ENCODE data around the gene NOSIP. TPM values are rescaled to one million over a fixed set of nuclear protein-coding genes. Genes with fewer than 3 reads are reported as not detected.
"Not testable (repeated sequence)": the region's sequence is repeated elsewhere in the genome, so short reads cannot be mapped to it uniquely, and the experiment has no call there.

Gene NOSIP, protein sequence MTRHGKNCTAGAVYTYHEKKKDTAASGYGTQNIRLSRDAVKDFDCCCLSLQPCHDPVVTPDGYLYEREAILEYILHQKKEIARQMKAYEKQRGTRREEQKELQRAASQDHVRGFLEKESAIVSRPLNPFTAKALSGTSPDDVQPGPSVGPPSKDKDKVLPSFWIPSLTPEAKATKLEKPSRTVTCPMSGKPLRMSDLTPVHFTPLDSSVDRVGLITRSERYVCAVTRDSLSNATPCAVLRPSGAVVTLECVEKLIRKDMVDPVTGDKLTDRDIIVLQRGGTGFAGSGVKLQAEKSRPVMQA
- 10 to 100 TPM; 70.6 to 75.2 TPM for total RNA-seq

DNA sequence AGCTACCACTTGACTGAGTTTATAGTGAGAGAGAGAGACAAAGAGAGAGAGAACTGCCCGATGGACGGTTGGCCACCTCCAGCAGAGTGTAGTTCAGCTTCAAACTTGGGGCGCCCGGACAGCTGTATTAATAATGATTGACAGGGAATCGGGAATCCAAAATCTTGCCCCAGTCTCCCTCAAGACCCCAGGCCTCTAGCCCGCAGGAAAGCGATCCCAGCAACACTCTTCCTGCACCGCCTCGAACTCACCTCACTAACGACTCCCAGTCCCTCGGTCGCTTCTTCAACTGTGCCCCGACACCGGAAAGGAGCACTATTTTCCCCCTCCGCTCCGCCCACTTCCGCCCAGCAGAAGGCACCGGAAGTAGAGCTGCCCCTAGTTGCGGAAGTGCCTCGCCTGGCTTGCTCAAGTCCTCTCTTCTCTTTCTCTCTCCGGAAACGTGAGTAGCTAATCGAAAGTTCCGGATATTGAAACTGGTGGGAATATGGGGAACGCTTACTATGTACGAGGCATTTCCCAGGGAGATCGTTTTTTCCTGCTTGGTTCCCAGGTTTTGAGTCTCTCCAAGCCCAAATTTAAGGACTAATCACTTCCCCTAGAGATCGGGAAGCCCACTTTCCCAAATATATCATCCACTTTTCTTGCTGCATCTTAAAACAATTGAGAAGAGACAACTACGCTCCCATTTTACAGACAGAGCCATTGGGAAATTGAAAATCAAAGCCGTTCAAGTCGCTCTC, at the start of gene NOSIP:
Gene NOSIP (minus strand): TSS at position 293 of the 743 bp plus-strand sequence. CDS start 19,865 bp downstream, outside the sequence.
- Mint-ChIP-seq H3K27ac (peak within 1 kb of the TSS; percentile 81 to 95), H3K36me3 (no peaks in the 10 kb centered on the region), H3K4me3 (peak within 1 kb of the TSS; percentile 92), H3K9me3 (no peaks in the 10 kb centered on the region), H3K4me1 (ENCODE audit: low read depth in 2 of 2) (peaks cover 25 to 26% of the 10 kb centered on the region in 2 donors), H3K27me3 (no peaks in the 10 kb centered on the region)
- peak; percentile 98 for DNase-seq (ENCODE audit: low spot score)
- ATAC-seq = peak; percentile 99 to 100

DNA sequence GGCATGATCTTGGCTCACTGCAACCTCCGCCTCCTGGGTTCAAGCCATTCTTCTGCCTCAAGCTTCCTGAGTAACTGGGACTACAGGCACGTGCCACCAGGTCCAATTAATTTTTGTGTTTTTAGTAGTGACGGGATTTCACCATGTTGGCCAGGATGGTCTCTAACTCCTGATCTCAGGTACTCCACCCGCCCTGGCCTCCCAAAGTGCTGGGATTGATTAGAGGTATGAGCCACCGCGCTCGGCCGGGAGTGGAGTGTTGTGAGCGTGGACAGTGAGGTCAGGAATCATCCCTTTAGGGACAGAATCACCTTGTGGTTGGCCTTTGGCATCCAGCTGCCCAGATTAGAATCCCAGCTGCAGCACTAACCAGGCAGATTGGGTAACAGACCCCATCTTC, 49.3 kb upstream of the NOSIP start:
- no peaks in the 10 kb centered on the region for H3K27me3 Mint-ChIP-seq
- no peaks in the 10 kb centered on the region for H3K36me3 Mint-ChIP-seq
- H3K4me3 Mint-ChIP-seq = no peak overlapping the region
- no peaks in the 10 kb centered on the region for H3K9me3 Mint-ChIP-seq
- no peak for ATAC-seq
- H3K27ac Mint-ChIP-seq = no peak overlapping the region
- H3K4me1 Mint-ChIP-seq (ENCODE audit: low read depth in 2 of 2) = no peaks in the 10 kb centered on the region
- no peak for DNase-seq (ENCODE audit: low spot score)

DNA sequence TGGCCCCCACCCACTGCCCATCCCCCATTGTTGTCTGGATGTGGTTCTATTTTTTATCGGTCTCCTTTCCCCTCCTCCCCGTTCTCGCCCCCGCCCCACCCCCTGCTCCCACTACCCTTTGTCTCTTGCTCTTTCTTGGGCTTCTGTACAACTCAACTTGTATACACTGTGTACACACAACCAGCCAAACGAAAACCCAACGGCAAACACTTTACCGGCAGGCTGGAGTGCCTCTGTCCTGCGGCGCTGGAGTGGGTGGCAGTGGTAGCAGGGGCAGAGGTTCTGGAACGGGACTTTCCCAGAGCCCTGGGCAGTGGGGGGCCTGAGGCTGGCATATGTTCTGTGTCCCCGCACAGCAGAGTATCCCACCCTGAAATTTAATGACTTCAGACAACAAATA, 45.9 kb upstream of the NOSIP start:
- Mint-ChIP-seq H3K36me3 (no peaks in the 10 kb centered on the region), H3K4me3 (no peak overlapping the region), H3K9me3 (no peaks in the 10 kb centered on the region), H3K4me1 (ENCODE audit: low read depth in 2 of 2) (no peaks in the 10 kb centered on the region), H3K27me3 (no peaks in the 10 kb centered on the region), H3K27ac (no peak overlapping the region)
- no peak for DNase-seq (ENCODE audit: low spot score)
- no peak for ATAC-seq

DNA sequence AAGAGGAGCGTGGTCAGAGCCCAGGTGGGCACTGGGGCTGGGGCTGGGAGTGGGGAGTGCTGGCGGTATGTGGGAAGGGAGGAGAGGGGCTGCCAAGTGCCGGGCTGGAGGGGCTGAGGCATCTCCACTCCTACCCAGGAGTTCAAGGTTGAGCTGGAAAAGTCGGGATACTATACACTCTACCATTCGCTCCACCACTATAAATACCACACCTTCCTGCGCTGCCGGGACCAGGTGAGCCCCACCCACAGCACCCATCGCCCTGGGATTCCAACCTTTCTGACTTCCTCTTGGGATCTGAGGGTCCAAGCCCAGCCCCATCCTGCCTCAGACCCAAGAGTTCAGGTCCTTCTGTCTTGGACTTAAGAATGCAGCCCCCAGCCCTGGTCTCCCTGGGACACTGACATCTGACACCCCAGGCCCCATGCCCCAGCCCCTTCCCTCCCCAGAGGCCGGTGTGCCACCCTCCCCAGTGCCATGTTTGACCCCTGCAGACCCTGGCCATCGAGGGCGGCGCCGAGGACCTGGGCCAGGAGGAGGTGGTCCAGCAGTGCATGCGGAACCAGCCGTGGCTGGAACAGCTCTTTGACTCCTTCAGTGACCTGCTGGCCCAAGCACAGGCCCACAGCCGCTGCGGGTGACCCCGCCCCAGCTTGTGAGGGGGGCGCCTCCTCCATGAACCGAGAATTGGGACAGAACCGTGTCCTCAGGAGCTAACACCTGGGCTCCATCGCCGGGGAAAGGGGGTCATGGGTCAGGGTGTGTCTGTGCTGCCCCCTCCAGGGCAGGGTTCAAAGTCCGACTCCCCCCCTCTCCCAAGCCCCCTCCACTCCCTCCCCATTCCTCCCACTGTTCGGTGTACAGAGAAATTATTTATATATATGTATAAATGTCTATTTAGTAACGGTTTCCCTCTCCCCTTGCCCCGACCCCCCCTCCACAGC, 44.9 kb upstream of the NOSIP start:
- Mint-ChIP-seq H3K9me3 (no peaks in the 10 kb centered on the region), H3K4me3 (no peak overlapping the region), H3K36me3 (no peaks in the 10 kb centered on the region), H3K27ac (no peak overlapping the region), H3K4me1 (ENCODE audit: low read depth in 2 of 2) (no peaks in the 10 kb centered on the region), H3K27me3 (no peaks in the 10 kb centered on the region)
- DNase-seq (ENCODE audit: low spot score) = no peak
- peak in 1 of 2 donors; percentile 31 for ATAC-seq

DNA sequence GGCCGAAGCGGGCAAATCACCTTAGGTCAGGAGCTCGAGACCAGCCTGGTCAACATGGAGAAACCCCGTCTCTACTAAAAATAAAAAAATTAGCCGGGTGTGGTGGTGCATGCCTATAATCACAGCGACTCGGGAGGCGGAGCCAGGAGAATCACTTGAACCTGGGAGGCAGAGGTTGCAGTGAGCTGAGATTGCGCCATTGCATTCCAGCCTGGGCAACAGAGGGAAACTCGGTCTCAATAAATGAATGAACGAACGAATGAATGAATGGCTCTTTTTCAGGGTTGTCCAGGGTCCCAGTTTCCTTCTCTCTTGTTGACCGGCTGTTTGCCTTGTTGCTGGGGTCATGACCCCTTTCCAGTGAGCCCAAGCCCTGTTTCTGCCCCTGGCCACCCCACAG, 37.5 kb upstream of the NOSIP start:
- H3K36me3 Mint-ChIP-seq; H3K27me3 Mint-ChIP-seq; ATAC-seq; DNase-seq (ENCODE audit: low spot score); H3K4me3 Mint-ChIP-seq; H3K9me3 Mint-ChIP-seq: not testable (repeated sequence)
- peak overlapping the region; percentile 19 to 28 for H3K27ac Mint-ChIP-seq
- H3K4me1 Mint-ChIP-seq (ENCODE audit: low read depth in 2 of 2) = peaks cover 20 to 21% of the 10 kb centered on the region in 2 donors

DNA sequence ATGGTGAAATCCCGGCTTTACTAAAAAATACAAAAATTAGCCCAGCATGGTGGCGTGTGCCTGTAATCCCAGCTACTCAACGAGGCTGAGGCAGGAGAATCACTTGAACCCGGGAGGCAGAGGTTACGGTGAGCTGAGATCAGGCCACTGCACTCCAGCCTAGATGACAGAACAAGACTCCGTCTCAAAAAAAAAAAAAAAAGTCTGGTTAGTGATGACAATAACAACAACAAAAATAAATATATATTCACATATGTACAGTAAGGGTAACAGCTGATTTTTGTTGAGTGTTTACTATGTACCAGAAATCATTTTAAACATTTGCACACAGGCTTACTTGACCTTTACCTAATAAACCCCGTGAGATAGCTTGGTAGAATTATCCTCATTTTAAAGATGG, 36.6 kb upstream of the NOSIP start:
- H3K27ac Mint-ChIP-seq = no peak overlapping the region
- no peak overlapping the region for H3K4me3 Mint-ChIP-seq
- ATAC-seq = no peak
- no peaks in the 10 kb centered on the region for H3K9me3 Mint-ChIP-seq
- peaks cover 20 to 26% of the 10 kb centered on the region in 2 donors for H3K4me1 Mint-ChIP-seq (ENCODE audit: low read depth in 2 of 2)
- peaks cover 4% of the 10 kb centered on the region for H3K36me3 Mint-ChIP-seq
- no peak for DNase-seq (ENCODE audit: low spot score)
- H3K27me3 Mint-ChIP-seq = no peaks in the 10 kb centered on the region

DNA sequence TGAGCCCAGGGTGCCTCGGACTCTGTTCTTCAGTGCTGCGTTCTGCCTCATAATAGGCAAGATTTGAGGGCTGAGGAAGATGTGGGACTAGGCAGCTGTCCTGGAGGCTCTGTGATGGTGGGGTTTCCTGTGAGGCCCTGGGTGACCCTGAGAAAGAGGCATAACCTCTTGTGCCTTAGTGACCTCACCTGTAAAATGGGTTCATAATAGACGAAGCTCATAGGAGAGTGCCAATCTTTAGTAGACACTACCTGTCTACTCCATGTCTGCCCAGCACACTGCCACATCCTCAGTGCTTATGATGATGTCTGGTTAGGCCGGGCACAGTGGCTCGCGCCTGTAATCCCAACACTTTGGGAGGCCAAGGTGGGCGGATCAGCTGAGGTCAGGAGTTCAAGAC, 36.2 kb upstream of the NOSIP start:
- ATAC-seq = no peak
- no peak for DNase-seq (ENCODE audit: low spot score)
- H3K4me1 Mint-ChIP-seq (ENCODE audit: low read depth in 2 of 2) = peaks cover 20 to 26% of the 10 kb centered on the region in 2 donors
- no peaks in the 10 kb centered on the region for H3K9me3 Mint-ChIP-seq
- H3K27me3 Mint-ChIP-seq = no peaks in the 10 kb centered on the region
- no peak overlapping the region for H3K27ac Mint-ChIP-seq
- peaks cover 4% of the 10 kb centered on the region for H3K36me3 Mint-ChIP-seq
- no peak overlapping the region for H3K4me3 Mint-ChIP-seq

DNA sequence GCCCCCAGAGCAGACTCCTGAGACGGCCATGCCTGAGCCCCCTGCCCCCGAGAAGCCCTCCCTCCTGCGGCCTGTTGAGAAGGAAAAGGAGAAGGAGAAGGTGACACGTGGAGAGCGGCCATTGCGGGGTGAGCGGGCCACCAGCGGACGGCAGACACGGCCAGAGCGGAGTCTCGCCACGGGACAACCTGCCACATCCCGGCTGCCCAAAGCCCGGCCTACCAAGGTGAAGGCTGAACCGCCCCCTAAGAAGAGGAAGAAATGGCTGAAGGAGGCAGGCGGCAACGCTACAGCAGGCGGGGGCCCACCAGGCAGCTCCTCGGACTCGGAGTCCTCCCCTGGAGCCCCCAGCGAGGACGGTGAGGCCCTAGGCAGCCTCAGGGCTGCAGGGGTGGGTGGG, 35.5 kb upstream of the NOSIP start:
- peaks cover 4% of the 10 kb centered on the region for H3K36me3 Mint-ChIP-seq
- ATAC-seq (no peak), DNase-seq (ENCODE audit: low spot score) (no peak)
- H3K27me3 Mint-ChIP-seq = no peaks in the 10 kb centered on the region
- peaks cover 20 to 26% of the 10 kb centered on the region in 2 donors for H3K4me1 Mint-ChIP-seq (ENCODE audit: low read depth in 2 of 2)
- no peak overlapping the region for H3K4me3 Mint-ChIP-seq
- H3K9me3 Mint-ChIP-seq = no peaks in the 10 kb centered on the region
- no peak overlapping the region for H3K27ac Mint-ChIP-seq

DNA sequence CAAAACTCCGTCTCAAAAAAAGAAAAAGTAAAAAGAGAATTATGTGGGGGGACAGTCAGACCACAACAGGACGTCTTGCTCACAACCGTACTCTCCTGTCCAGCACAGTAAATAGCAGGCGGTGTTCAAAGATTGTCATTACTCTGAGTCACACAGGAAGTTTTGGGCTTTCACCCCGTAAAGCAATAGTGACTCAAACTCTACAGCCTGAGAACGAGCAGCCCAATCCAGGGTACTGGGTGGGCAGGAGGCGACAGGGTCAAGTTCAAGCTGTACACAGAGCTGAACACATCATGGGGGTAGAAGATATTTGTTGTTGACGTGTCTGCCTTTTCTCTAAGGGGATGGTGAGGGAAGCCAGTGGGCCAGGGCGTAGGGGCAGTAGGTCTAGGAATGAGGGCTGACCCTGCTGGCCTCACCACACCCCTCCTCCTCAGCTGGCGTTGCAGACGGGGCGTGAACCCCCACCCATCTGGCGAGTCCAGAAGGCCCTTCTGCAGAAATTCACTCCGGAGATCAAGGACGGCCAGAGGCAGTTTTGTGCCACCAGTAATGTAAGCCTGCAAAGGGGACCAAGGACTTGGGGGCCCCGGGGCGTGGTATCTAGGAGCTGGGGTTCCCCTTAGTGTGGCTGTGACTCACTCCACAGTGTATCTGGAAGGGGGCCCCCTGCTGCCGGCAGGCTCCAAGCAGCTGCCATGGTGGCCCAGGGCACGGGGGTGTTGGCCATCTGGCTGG, 33.9 kb upstream of the NOSIP start:
- ATAC-seq (peak; percentile 96 to 97), DNase-seq (ENCODE audit: low spot score) (peak; percentile 76)
- peak overlapping the region; percentile 79 to 94 for H3K27ac Mint-ChIP-seq
- no peaks in the 10 kb centered on the region for H3K27me3 Mint-ChIP-seq
- no peaks in the 10 kb centered on the region for H3K9me3 Mint-ChIP-seq
- H3K4me3 Mint-ChIP-seq = peak overlapping the region; percentile 81
- H3K36me3 Mint-ChIP-seq = peaks cover 4% of the 10 kb centered on the region
- peaks cover 20 to 26% of the 10 kb centered on the region in 2 donors for H3K4me1 Mint-ChIP-seq (ENCODE audit: low read depth in 2 of 2)

DNA sequence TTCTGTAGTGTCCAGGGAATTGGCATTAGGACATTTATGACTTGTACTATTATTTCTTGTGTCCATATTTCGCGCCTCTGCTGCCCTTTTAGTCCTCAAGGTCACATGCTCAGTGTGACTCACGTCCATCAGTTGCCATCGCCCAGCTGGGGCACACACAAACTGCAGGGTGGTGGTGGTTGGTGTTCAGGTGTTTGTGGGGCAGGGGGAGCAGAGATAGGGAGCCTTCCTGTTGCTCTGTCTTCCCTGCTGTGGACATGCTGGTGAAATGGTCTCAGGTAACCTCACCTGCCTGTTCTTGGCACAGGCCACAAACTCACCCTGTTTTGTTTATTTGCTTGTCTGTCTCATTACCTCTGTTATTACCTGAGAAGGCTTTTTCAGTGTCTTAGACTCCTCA, 33.0 kb upstream of the NOSIP start:
- H3K9me3 Mint-ChIP-seq = no peaks in the 10 kb centered on the region
- no peak for ATAC-seq
- H3K4me1 Mint-ChIP-seq (ENCODE audit: low read depth in 2 of 2) = peaks cover 20 to 26% of the 10 kb centered on the region in 2 donors
- no peaks in the 10 kb centered on the region for H3K27me3 Mint-ChIP-seq
- DNase-seq (ENCODE audit: low spot score) = no peak
- peak overlapping the region; percentile 79 to 94 for H3K27ac Mint-ChIP-seq
- peaks cover 4% of the 10 kb centered on the region for H3K36me3 Mint-ChIP-seq
- H3K4me3 Mint-ChIP-seq = peak overlapping the region; percentile 81

DNA sequence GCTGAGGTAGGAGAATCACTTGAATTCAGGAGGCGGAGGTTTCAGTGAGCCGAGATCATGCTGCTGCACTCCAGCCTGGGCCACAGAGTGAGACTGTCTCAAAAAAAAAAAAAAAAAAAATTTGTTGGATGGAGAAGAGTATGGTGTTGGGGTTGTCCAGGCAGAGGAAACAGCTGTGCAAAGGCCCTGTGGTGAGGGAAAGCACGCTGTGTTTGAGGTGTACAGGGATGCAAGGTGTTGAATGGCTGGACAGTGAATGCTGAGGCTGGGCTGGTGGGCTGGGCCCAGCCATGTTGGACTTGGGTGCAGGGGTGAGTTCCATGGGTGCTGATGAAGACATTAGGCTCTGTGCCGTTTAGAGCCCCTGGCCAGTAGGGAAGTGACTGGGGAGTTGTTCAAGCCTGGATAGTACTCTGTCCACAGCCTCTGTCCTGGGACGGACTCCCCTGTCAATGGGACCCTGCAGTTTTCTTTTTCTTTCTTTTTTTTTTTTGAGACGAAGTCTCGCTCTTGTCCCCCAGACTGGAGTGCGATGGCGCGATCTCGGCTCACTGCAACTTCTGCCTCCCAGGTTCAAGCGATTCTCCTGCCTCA, 29.2 kb upstream of the NOSIP start:
- no peaks in the 10 kb centered on the region for H3K27me3 Mint-ChIP-seq
- ATAC-seq = no peak
- H3K27ac Mint-ChIP-seq = no peak overlapping the region
- H3K4me1 Mint-ChIP-seq (ENCODE audit: low read depth in 2 of 2) = peaks cover 14 to 19% of the 10 kb centered on the region in 2 donors
- H3K9me3 Mint-ChIP-seq = no peaks in the 10 kb centered on the region
- DNase-seq (ENCODE audit: low spot score) = no peak
- H3K36me3 Mint-ChIP-seq = no peaks in the 10 kb centered on the region
- no peak overlapping the region for H3K4me3 Mint-ChIP-seq

DNA sequence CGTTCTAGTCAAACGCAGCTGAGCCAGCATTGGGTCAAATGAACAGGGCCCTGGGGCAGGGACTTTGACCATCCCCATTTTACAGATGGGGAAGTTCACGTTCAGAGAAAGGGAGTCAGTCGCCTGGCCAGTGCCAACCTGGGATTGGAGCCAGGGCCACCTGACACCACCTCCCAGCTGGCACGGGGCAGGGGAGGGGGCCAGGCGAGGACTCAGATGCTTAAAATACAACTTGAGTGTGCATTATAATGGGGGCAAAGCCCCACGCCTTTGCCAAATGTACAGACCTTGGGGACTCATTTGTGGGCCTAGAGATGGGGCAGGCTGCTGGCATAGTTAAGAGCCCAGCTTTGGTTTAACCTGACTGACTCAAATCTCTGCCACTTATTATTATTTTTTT, 25.2 kb upstream of the NOSIP start:
- Mint-ChIP-seq H3K27ac (no peak overlapping the region), H3K9me3 (no peaks in the 10 kb centered on the region), H3K4me1 (ENCODE audit: low read depth in 2 of 2) (peaks cover 6 to 7% of the 10 kb centered on the region in 2 donors), H3K27me3 (no peaks in the 10 kb centered on the region), H3K4me3 (no peak overlapping the region), H3K36me3 (no peaks in the 10 kb centered on the region)
- DNase-seq (ENCODE audit: low spot score) (no peak), ATAC-seq (no peak)

DNA sequence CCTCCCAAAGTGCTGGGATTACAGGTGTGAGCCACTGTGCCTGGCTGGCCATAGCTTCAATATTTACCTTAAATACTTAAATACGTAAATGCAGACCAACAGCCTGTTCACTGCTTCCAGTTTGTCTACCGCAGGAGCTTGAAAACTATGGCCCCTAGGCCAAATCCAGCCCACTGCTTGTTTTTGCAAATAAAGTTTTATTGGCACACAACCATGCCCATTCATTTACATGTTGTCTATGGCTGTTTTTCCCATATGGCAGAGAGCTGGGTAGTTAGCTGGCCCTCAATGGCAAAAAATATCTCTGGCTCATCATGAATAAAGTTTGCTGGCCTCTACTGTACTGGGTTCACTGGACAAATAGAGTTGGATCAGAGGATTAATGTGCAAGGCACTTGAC, 22.4 kb upstream of the NOSIP start:
- Mint-ChIP-seq H3K27ac (no peak overlapping the region), H3K4me3 (no peak overlapping the region), H3K4me1 (ENCODE audit: low read depth in 2 of 2) (peaks cover 13% of the 10 kb centered on the region in 2 donors), H3K36me3 (no peaks in the 10 kb centered on the region), H3K27me3 (no peaks in the 10 kb centered on the region), H3K9me3 (no peaks in the 10 kb centered on the region)
- no peak for DNase-seq (ENCODE audit: low spot score)
- no peak for ATAC-seq

Measured in natural killer cell treated with Interleukin-12 subunit alpha and Interleukin-12 subunit beta and Interleukin-15 and Interleukin-18, amount 100 ng/mL, for 72 hours (primary cell).